OCI-LY7 (cell line): ENCODE measurements around the gene CD160. TPM values are rescaled to one million over a fixed set of nuclear protein-coding genes. Genes with fewer than 3 reads are reported as not detected.

Source experiments
- BruUV-seq: library from RNA; stranded (reverse); fragments of 400-500 nt; replicated peaks from 2 replicates; lab custom pipeline; 2021; lab: Mats Ljungman, UMichigan
- CTCF ChIA-PET: fragments of 300-600 bp; sonication (Branson Sonifier 250); formaldehyde crosslinking; loops from one replicate; lab custom pipeline; 2022; ENCODE audit warnings: antibody characterized with exemption; ENCODE audit not compliant: unreplicated experiment; lab: Charles Lee
- POLR2A ChIA-PET: fragments of 300-600 bp; sonication (Branson Sonifier 250); formaldehyde crosslinking; loops from one replicate; lab custom pipeline; 2022; ENCODE audit warnings: antibody characterized with exemption; lab: Charles Lee
- DNase-seq: peaks from one replicate; pipeline ENCODE4 v3.0.0-alpha.2; 2015; ENCODE audit warnings: low spot score
- H2AFZ ChIP-seq: fragments of 200-600 bp; sonication (generic), shearing (Covaris generic); 2 replicates; pipeline ENCODE4 v1.6.1; 2014; ENCODE audit warnings: mild to moderate bottlenecking, antibody characterized with exemption, low read length, moderate library complexity
- H3K27ac ChIP-seq: fragments of 200-600 bp; sonication (generic); 2 replicates; pipeline ENCODE4 v1.5.1; 2014; ENCODE audit warnings: mixed run types, low read depth, mild to moderate bottlenecking, moderate library complexity, low read length, inconsistent platforms; ENCODE audit not compliant: poor library complexity, severe bottlenecking
- H3K36me3 ChIP-seq: fragments of 200-600 bp; sonication (generic); 2 replicates; pipeline ENCODE4 v1.6.1; 2014; ENCODE audit warnings: mild to moderate bottlenecking, antibody characterized with exemption, low read length, moderate library complexity, mixed read lengths; ENCODE audit not compliant: insufficient read depth
- H3K4me1 ChIP-seq: fragments of 200-600 bp; sonication (generic); 2 replicates; pipeline ENCODE4 v1.5.1; 2014; ENCODE audit warnings: mild to moderate bottlenecking, low read length; ENCODE audit not compliant: insufficient read depth, poor library complexity, severe bottlenecking
- H3K4me2 ChIP-seq: fragments of 200-600 bp; sonication (generic); 2 replicates; pipeline ENCODE4 v1.6.1; 2014; ENCODE audit warnings: mild to moderate bottlenecking, low read length
- H3K4me3 ChIP-seq: fragments of 200-600 bp; sonication (generic); 2 replicates; pipeline ENCODE4 v1.5.1; 2014; ENCODE audit warnings: mild to moderate bottlenecking, low read depth, low read length; ENCODE audit not compliant: poor library complexity, severe bottlenecking
- H3K79me2 ChIP-seq: fragments of 200-600 bp; sonication (generic); 2 replicates; pipeline ENCODE4 v1.6.1; 2016; ENCODE audit warnings: low read depth, mild to moderate bottlenecking, low read length, moderate library complexity, mixed read lengths; ENCODE audit not compliant: insufficient read depth
- H3K9me2 ChIP-seq: fragments of 200-600 bp; sonication (generic); 2 replicates; pipeline ENCODE4 v1.6.1; 2016; ENCODE audit warnings: mild to moderate bottlenecking, low read length, mixed read lengths; ENCODE audit not compliant: insufficient read depth
- H3K9me3 ChIP-seq: fragments of 200-600 bp; sonication (generic); 2 replicates; pipeline ENCODE4 v1.6.1; 2014; ENCODE audit warnings: mild to moderate bottlenecking, mixed run types, low read length, mixed read lengths
- H4K20me1 ChIP-seq: fragments of 200-600 bp; sonication (generic); 2 replicates; pipeline ENCODE4 v1.6.1; 2014; ENCODE audit warnings: mild to moderate bottlenecking, antibody characterized with exemption, low read length, moderate library complexity, mixed read lengths; ENCODE audit not compliant: insufficient read depth
- EZH2phosphoT487 ChIP-seq: fragments of 200-600 bp; sonication (generic); IDR thresholded peaks from 2 replicates; pipeline ENCODE4 v1.6.1; 2018; ENCODE audit warnings: low read depth, borderline replicate concordance, mild to moderate bottlenecking, mixed run types, antibody characterized with exemption, low read length, moderate library complexity, mixed read lengths
- intact Hi-C: fragments of 100-400 bp; cut with micrococcal nuclease; formaldehyde crosslinking; loops from one replicate; pipeline ENCODE4 v1.10.0; 2022; ENCODE audit not compliant: unreplicated experiment
- total RNA-seq, 2 experiments: library from RNA; depleted of rRNA in 1 of 2; stranded (reverse); fragments of >200 nt in 1 of 2; shearing (Covaris generic) in 1 of 2; gene quantifications; 2 replicates each; pipeline ENCODE4 v1.2.3, GENCODE V29; 2014 to 2022
- TF ChIP-seq, protein P1 (sequence below): fragments of 200-600 bp; sonication (generic); conservative IDR thresholded peaks from 2 replicates; pipeline ENCODE4 v1.5.1; 2014; ENCODE audit warnings: mild to moderate bottlenecking, antibody characterized with exemption, low read length, moderate library complexity, mixed read lengths

CD160 gene
- total RNA-seq, 2 experiments from 2014 or later: not detected

- no TSS peak for BruUV-seq
- intact Hi-C loops: no loop called here
- no peak for TF ChIP-seq EZH2phosphoT487
- TF ChIP-seq, protein P1, sequence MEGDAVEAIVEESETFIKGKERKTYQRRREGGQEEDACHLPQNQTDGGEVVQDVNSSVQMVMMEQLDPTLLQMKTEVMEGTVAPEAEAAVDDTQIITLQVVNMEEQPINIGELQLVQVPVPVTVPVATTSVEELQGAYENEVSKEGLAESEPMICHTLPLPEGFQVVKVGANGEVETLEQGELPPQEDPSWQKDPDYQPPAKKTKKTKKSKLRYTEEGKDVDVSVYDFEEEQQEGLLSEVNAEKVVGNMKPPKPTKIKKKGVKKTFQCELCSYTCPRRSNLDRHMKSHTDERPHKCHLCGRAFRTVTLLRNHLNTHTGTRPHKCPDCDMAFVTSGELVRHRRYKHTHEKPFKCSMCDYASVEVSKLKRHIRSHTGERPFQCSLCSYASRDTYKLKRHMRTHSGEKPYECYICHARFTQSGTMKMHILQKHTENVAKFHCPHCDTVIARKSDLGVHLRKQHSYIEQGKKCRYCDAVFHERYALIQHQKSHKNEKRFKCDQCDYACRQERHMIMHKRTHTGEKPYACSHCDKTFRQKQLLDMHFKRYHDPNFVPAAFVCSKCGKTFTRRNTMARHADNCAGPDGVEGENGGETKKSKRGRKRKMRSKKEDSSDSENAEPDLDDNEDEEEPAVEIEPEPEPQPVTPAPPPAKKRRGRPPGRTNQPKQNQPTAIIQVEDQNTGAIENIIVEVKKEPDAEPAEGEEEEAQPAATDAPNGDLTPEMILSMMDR: no peak
- DNase-seq: no peak
- no peaks in the 10 kb centered on the region for H3K9me3 ChIP-seq
- CTCF ChIA-PET: no interaction called here
- H3K79me2 ChIP-seq: no peaks in the 10 kb centered on the region
- no peak overlapping the region for H3K4me2 ChIP-seq
- no peaks in the 10 kb centered on the region for H3K36me3 ChIP-seq
- H3K4me1 ChIP-seq: no peaks in the 10 kb centered on the region
- POLR2A ChIA-PET: interaction anchor here (0.6 kb wide), 1 partner anchor 94 kb away, joined by 3 read pairs; no protein-coding TSS in a partner anchor
- no peak overlapping the region for H3K4me3 ChIP-seq
- H3K9me2 ChIP-seq: no peaks in the 10 kb centered on the region
- no peak overlapping the region for H3K27ac ChIP-seq
- H2AFZ ChIP-seq: no peak overlapping the region
- H4K20me1 ChIP-seq: no peaks in the 10 kb centered on the region
Observed at GRCh38 chr1:145695821-145696629, 23.3 kb upstream of the CD160 start.

DNA sequence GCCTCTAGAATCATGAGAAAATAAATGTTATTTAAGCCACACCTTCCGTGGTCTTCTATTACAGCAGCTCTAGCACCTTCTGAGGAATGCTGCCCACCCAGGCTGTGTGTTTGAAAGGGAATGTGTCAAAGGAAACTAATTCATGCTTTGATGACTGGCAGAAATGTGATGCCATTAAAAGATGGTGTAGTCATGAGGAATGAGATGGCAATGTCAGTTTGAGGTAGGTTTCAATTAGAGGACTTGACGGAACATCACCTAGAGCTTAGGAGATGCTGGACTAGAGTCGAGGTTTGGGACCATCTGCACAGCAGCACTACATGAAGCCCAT, 22.7 kb upstream of the CD160 start:
- Histone ChIP-seq H3K9me3 (no peaks in the 10 kb centered on the region), H3K9me2 (no peaks in the 10 kb centered on the region), H2AFZ (no peak overlapping the region), H3K4me1 (no peaks in the 10 kb centered on the region), H3K79me2 (no peaks in the 10 kb centered on the region), H3K36me3 (no peaks in the 10 kb centered on the region), H4K20me1 (no peaks in the 10 kb centered on the region), H3K4me2 (no peak overlapping the region), H3K27ac (no peak overlapping the region), H3K4me3 (no peak overlapping the region)
- BruUV-seq: no TSS peak
- ChIA-PET CTCF (no interaction called here), POLR2A (interaction anchor here (0.6 kb wide), 1 partner anchor 93 kb away, joined by 3 read pairs; no protein-coding TSS in a partner anchor)
- TF ChIP-seq, protein P1: no peak
- TF ChIP-seq EZH2phosphoT487: no peak
- intact Hi-C loops: no loop called here
- DNase-seq: no peak

GRCh38 chr1:145701306-145701862, 17.9 kb upstream of the CD160 start:
- H3K27ac ChIP-seq: no peak overlapping the region
- H3K4me3 ChIP-seq: no peak overlapping the region
- H4K20me1 ChIP-seq: no peaks in the 10 kb centered on the region
- no peaks in the 10 kb centered on the region for H3K9me3 ChIP-seq
- BruUV-seq: no TSS peak
- H3K9me2 ChIP-seq: no peaks in the 10 kb centered on the region
- ChIA-PET POLR2A (interaction anchor here (0.5 kb wide), 1 partner anchor 14 kb away, joined by 4 read pairs; no protein-coding TSS in a partner anchor), CTCF (no interaction called here)
- no peak overlapping the region for H2AFZ ChIP-seq
- no peaks in the 10 kb centered on the region for H3K79me2 ChIP-seq
- no peak for DNase-seq
- TF ChIP-seq, protein P1: no peak
- TF ChIP-seq EZH2phosphoT487: no peak
- intact Hi-C loops: no loop called here
- H3K4me1 ChIP-seq: no peaks in the 10 kb centered on the region
- no peak overlapping the region for H3K4me2 ChIP-seq
- H3K36me3 ChIP-seq: no peaks in the 10 kb centered on the region
